Left colon (tissue), 2 donors: ENCODE measurements around the gene EXOC3L4. TPM values are rescaled to one million over a fixed set of nuclear protein-coding genes. Genes with fewer than 3 reads are reported as not detected.

Source experiments
- ATAC-seq: fragments of 200-7000 bp; cut with Tn5 transposase; one replicate; pipeline ENCODE4 v1.9.1; 2020; ENCODE audit warnings: mild to moderate bottlenecking, moderate library complexity
- DNase-seq, 2 donors: peaks; one replicate each; pipeline ENCODE4 v3.0.0-alpha.2; 2020
- intact Hi-C, 2 donors: fragments of 100-400 bp; cut with DNase I in 1 of 2; cut with micrococcal nuclease in 1 of 2; formaldehyde crosslinking; loops; one replicate each; pipeline versions ENCODE4 v1.11.2 to v1.14.0; 2022; cut with DNase I, micrococcal nuclease
- total RNA-seq, 2 donors: library from RNA; stranded (reverse); fragmentation: NEBNext Ultra II Directional; extraction: Animal tissue kit (Norgen Biotek cat#: 25700); gene quantifications; one replicate each; pipeline ENCODE4 v1.2.1, GENCODE V29; 2021
- donor health status: DM: no; HTN: no; CAD: no.
- donor health status: DM: yes; HTN: yes; CAD: no.

The EXOC3L4 gene
- total RNA-seq, 2 donors from 2014 or later, result 13.5 to 27.4 TPM

- intact Hi-C loops, result no loop called here
- no peak for ATAC-seq
- DNase-seq, result no peak
Observed at GRCh38 chr14:103155826-103156394, 61.4 kb downstream of the EXOC3L4 start.

GRCh38 chr14:103156651-103157378 is 62.3 kb downstream of the EXOC3L4 start:
- no peak for ATAC-seq
- intact Hi-C loops, result no loop called here
- DNase-seq, result no peak

- intact Hi-C loops, result no loop called here
- DNase-seq (no peak), ATAC-seq (no peak)
Observed at GRCh38 chr14:103157969-103158368, 63.4 kb downstream of the EXOC3L4 start.

- intact Hi-C loops, result no loop called here
- ATAC-seq (no peak), DNase-seq (no peak)
Observed at GRCh38 chr14:103158688-103159087, 64.2 kb downstream of the EXOC3L4 start.

Other genes starting within 250 kb of the EXOC3L4 start
- gene AMN, start 172.1 kb upstream of the EXOC3L4 start, total RNA-seq, result 100 to 1,000 TPM; 186 to 331 TPM
- 10 to 100 TPM; 75.5 to 85.2 TPM for gene CDC42BPB, start 37.2 kb upstream of the EXOC3L4 start, total RNA-seq
- gene LBHD2, start 10.5 kb upstream of the EXOC3L4 start, total RNA-seq, result not detected
- 10 to 100 TPM; 14.9 to 40.8 TPM for gene TNFAIP2, start 28.7 kb downstream of the EXOC3L4 start, total RNA-seq
- 100 to 1,000 TPM; 222 to 295 TPM for gene EIF5, start 239.5 kb downstream of the EXOC3L4 start, total RNA-seq